ENCODE measurements around the gene PAPPA.

- TF ChIP-seq EZH2phosphoT487 (IDR thresholded peaks at IDR 0.05; ENCODE audit: low read depth) = no peak
- TF ChIP-seq CTCF (IDR thresholded peaks at IDR 0.05; ENCODE audit: low read depth, low read length) = no peak
Measured at GRCh38 chr9:116154976-116155697, 1.5 kb downstream of the PAPPA start.
